Stimulated activated CD4-positive, alpha-beta T cell treated with anti-CD3 and anti-CD28 coated beads, Interleukin-12 subunit alpha, Interleukin-12 subunit beta, amount 100 ng/mL, for 24 hours (primary cell): ENCODE measurements around the gene HCRTR1.
"Not testable (repeated sequence)": the region's sequence is repeated elsewhere in the genome, so short reads cannot be mapped to it uniquely, and the experiment has no call there.

Experiments
- DNase-seq, 2 experiments: peaks; one replicate each; pipeline ENCODE4 v3.0.0-alpha.2; 2020; ENCODE audit warnings: low read depth in 2 of 2

The HCRTR1 gene

DNA sequence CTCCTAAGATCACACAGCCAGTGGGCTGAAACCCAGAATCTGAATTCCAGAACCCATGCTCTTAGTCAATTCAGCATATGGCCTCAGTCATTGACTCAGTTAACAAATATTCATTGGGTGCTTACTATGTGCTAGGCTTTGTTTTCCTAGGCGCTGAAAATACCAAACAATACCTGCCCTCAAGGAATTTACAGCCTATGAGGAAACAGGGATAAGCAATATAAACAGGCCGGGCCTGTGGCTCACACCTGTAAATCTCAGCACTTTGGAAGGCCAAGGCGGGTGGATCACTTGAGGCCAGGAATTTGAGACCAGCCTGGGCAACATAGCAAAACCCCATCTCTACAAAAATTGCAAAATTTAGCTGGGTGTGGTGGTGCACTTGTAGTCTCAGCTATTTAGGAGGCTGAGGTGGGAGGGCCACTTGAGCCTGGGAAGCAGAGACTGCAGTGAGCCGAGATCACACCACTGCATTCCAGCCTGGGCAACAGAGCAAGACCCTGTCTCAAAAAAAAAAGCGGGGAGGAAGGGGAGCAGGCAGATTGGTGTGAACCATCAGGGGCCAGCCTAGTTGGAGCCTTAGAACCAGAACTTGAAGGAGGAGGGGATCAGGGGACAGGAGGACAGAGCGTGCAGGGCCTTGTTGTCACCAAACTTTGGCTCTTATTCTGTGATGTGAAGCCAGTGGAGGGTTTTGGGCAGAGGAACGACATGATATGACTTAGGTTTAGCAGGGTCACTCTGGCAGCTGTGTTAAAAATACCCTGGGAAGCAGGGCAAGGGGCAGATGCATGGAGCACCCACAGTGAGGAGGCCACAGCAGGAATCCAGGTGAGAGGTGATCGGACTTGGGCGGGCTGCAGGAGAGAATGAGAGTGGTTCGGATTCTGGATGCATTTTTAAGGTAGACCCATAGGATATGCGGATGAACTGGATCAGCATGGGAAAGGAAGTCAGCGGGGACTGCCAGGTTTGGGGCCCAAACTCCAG, 35.4 kb upstream of the HCRTR1 start:
- no peak for DNase-seq

DNA sequence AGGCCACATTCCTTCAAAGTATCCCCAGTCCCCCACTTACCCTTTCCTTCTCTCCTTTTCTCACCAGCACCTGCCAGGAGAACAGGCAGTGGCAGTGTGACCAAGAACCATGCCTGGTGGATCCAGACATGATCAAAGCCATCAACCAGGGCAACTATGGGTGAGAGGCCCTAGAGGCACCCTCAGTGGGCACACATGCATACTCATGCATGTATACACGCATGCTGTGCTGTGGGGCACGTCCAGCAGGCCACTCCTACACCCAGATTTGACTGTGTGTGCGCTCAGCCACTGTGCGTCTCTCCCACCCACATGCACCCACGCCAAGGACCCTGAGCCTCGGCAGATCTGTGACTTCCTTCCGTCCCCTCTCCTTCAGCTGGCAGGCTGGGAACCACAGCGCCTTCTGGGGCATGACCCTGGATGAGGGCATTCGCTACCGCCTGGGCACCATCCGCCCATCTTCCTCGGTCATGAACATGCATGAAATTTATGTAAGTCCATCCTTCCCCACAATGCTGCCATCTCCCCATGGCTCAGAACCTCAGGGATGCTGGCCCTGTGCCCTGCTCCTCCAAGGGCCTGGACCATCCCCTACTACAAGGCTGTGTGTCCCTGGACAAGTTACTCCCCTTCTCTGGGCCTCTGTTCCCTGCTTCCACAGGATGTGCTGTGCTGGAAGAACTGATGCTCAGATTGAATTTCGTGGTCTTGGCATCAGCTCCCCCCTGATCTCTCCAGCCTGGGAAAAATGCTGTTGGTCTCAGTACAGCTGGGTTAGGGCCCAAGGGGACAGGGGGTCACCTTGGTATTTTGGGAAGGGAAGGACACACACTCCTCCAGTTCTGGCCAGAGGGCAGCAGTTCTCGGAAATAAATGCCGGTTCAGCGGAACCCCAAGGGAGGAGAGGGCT, 34.2 kb upstream of the HCRTR1 start:
- no peak for DNase-seq

DNA sequence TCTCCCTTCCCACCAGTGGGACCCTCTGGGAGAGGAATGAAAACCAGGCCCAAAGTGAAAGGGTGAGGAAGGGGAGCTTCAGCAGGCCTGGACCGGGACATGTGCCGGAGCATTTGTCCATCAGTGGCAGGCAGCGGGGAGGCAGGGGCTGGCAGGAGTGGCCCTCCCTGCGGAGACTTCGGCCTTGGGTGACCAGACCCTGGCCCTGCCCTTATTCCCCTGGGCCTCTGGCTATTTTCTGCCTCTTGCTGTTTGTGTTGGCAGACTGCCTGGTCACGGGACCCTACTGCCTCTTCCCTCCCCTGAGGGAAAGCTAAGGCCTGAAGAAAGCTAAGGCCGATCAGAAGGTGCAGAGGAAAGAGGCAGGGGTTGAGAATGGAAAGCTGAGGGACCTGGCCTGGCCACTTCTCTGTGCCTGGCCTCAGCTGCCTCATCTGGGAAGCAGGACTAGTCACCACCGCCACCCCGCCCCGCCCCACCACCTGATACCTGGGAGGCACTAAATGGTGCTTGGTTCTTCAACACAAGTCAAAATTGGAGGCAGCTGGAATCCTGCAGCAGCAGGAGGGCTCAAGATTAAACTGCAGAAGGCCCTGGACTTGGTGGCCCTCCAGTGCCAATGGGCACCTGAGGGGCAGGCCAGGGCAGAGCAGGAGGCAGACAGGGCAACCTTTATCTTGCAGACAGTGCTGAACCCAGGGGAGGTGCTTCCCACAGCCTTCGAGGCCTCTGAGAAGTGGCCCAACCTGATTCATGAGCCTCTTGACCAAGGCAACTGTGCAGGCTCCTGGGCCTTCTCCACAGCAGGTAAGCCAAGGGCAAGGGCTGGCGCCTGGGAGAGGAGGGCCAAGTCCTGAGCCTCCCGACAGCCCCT, 33.3 kb upstream of the HCRTR1 start:
- DNase-seq = no peak

DNA sequence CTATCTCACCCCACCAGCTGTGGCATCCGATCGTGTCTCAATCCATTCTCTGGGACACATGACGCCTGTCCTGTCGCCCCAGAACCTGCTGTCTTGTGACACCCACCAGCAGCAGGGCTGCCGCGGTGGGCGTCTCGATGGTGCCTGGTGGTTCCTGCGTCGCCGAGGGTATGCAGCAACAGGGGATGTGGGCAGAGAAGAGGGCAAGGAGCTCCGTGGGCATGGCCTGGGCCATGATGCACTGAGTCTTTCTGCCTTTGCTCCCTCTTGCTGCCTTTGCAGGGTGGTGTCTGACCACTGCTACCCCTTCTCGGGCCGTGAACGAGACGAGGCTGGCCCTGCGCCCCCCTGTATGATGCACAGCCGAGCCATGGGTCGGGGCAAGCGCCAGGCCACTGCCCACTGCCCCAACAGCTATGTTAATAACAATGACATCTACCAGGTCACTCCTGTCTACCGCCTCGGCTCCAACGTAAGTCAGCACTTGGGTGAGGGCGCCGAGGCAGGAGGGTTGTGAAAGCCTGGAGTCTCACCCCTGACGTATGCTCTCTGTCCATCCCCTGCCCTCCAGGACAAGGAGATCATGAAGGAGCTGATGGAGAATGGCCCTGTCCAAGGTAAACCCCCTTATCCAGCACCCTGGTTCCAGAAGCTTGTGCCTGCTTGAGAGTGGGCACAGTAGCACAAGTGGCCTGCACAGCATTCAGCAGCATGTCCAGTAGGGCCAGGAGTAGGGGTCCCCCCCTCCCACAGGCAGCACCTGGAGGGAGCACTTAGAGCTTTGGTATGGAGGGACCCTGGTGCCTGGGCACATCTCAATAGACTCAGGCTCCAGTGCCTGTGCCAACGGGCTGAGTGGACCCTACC, 32.4 kb upstream of the HCRTR1 start:
- DNase-seq = no peak

DNA sequence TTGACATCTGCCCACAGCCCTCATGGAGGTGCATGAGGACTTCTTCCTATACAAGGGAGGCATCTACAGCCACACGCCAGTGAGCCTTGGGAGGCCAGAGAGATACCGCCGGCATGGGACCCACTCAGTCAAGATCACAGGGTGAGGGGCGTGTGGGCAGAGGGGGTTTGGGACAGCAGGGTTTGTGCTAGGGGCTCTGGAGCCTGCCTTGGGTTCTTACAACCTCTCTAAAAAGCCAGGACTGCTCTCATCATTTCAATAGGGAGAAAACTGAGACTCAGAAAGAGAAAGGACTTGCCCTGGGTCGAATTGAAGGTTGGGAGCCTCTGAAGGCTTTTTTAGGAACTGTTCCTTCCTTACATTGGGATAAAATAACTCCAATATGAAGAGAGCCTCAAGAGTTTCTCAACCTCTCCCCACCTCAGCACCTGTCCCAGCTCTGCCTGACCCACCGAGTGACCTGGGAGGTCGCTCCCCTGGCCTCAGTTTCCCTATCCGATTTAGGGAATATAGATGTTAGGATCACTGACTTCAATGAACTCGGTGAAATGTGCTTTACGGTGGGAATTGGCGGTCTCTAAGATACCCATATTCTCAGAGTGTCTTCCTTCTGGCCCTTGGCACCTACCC, 31.6 kb upstream of the HCRTR1 start:
- no peak for DNase-seq

DNA sequence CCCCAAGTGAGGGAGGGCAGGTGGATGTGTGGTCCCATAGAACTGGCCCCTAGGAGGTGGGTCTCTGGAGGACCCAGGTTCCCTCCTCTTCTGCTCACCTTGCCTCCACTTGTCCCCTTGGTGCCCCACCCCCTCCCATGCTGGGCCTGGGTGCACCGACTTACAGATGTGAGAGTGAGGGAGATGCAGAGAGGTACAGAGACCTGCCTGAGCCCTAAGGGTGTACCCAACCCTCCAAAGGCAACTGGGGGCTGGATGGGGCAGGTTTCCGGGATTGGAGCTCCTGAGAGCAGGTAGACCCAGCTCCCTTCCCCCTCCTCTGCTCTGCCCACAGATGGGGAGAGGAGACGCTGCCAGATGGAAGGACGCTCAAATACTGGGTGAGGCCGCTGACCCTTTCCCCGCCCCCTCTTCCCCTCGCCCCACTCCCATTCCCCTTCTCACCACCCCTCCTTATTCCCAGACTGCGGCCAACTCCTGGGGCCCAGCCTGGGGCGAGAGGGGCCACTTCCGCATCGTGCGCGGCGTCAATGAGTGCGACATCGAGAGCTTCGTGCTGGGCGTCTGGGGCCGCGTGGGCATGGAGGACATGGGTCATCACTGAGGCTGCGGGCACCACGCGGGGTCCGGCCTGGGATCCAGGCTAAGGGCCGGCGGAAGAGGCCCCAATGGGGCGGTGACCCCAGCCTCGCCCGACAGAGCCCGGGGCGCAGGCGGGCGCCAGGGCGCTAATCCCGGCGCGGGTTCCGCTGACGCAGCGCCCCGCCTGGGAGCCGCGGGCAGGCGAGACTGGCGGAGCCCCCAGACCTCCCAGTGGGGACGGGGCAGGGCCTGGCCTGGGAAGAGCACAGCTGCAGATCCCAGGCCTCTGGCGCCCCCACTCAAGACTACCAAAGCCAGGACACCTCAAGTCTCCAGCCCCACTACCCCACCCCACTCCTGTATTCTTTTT, 30.8 kb upstream of the HCRTR1 start:
- no peak for DNase-seq

DNA sequence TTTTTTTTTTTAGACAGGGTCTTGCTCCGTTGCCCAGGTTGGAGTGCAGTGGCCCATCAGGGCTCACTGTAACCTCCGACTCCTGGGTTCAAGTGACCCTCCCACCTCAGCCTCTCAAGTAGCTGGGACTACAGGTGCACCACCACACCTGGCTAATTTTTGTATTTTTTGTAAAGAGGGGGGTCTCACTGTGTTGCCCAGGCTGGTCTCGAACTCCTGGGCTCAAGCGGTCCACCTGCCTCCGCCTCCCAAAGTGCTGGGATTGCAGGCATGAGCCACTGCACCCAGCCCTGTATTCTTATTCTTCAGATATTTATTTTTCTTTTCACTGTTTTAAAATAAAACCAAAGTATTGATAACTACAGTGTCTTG, 30.2 kb upstream of the HCRTR1 start:
- not testable (repeated sequence) for DNase-seq

DNA sequence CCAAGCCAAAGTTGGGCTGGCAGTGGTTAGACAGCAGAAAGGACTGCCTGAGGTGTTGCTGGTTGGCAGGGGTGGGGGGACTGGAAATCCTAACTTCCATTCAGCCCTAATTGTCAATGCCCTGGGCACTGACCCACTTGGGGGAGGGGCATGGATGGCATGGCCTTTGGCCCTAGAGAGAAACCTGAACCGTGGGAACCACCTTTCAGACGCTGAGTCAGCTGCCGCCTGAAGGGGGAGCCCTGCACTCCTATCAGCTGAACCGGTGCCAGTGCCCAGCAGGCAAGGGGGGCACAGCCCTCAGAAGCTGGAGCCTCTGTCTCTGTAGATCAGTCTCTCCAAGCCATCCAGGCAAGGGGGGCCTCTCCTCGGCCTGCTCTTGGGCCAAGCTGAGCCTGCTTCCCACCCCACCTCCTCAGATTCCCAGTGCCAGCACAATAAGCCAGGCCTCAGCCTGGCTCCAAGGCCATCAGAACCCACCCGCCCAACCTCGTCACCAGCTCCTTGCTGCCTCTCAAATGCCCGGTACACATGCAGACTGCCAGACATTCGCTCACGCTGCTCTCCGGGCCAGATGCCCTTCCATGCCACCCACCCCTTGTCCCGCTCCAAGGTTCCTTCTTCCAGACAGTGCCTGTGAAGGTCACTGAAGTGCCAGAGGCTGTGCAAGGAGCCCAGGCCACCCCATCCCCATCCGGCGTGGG, 29.6 kb upstream of the HCRTR1 start:
- peak in 1 of 2 experiments; percentile 42 for DNase-seq

DNA sequence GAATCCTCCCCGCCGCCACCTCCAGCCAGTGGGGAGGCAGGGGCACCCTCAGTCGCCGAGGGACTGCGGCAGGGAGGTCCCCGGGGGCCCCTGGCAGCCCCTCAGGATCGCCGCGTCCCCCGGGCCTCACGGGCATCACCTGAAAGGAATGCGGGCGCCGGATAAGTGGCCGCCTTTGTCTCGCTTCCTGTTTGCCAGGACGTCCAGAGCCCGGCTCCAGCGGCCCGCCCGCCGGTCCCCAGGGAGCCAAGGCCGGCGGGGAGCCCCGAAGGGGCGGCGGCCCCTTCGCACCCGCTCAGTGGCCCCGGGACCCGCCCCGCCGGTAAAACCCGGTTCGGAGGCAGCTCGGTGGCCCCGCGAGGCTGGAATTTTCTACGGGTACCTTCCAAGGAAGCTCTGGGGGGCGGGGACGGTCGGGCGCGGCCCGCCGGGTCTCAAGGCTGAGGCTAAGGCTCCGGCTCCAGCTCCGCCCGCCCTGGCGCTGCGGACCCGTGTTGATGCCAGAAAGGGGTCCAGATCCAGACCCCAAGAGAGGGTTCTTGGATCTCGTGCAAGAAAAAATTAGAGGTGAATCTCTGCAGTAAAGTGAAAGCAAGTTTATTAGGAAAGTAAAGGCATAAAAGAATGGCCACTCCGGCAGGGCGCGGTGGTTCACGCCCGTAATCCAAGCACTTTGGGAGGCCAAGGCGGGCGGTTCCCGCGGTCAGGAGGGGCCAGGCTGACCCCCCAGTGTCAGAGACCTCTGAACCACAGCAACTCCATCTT, 28.6 kb upstream of the HCRTR1 start:
- DNase-seq = no peak

DNA sequence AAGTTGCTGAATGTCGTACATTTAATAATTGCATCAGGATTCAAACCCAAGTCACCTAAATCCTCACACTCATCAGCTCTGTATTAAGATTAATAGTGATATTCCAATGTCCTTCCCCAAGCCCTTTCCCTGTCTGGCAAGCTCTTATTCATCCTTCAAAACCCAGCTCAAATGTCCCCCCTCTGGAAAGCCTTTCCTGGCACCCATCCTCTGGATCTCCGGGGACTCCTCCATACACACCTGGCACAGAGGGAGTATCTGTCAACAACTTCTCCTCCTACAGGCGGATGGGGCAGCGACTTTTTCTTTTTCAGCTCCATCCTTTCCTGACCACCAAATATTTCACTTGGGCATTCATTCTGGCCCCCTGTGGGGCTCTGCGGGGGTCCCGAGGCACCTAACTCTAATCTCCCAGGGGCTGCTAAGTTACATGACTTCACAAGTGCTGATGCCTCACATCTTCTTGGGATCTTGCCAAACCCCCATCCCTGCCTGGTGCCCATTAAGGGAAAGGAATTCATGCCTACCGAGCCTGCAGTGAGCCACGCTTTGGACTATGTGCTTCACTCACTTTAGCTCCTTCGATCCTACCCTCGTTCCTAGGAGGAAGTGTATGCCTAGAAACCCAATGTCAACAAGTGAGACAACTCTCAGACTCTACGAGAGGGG, 25.9 kb upstream of the HCRTR1 start:
- DNase-seq = no peak

DNA sequence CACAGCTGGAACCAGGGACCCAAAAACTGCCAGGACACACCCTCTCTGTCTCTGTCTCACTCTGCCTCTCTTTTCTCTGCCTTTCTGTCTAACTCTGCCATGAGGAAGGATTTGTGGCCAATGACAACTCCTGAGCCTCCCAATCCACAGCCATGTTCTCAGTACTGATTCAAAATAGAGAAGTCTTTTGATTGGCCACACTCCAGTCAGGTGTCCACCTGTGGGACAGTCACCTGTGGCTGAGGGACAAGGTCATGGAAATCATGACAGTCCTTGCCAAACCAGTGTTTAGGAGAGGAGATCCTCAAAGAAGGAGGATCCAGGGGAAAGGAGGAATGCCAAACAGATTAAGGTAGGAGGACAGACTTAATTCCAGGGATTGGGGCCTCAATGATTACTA, 25.4 kb upstream of the HCRTR1 start:
- no peak for DNase-seq

DNA sequence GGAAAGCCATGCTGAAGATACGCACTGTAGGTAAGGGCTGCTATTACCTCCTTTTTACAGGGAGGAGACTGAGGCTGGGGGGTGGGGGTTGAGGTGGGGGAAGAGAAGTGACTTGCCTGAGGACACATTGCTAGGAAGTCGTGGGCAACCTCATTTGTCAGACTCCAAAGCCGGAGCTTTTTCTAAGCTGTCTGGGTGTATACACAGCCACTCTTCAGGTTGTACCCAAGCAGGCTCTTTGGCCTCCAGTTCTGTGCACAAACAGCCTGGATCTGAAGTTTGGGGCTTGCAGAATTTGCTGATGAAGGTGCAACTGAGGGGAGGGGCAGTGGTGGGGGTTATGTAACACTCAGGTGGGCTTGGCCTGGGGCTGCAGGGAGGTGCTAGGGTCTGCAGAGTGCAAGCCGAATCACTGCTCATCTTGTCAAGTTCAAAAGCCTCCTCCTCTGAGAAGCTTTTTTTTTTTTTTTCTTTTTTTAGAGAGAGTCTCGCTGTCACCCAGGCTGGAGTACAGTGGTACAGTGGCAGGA, 24.3 kb upstream of the HCRTR1 start:
- DNase-seq = no peak

DNA sequence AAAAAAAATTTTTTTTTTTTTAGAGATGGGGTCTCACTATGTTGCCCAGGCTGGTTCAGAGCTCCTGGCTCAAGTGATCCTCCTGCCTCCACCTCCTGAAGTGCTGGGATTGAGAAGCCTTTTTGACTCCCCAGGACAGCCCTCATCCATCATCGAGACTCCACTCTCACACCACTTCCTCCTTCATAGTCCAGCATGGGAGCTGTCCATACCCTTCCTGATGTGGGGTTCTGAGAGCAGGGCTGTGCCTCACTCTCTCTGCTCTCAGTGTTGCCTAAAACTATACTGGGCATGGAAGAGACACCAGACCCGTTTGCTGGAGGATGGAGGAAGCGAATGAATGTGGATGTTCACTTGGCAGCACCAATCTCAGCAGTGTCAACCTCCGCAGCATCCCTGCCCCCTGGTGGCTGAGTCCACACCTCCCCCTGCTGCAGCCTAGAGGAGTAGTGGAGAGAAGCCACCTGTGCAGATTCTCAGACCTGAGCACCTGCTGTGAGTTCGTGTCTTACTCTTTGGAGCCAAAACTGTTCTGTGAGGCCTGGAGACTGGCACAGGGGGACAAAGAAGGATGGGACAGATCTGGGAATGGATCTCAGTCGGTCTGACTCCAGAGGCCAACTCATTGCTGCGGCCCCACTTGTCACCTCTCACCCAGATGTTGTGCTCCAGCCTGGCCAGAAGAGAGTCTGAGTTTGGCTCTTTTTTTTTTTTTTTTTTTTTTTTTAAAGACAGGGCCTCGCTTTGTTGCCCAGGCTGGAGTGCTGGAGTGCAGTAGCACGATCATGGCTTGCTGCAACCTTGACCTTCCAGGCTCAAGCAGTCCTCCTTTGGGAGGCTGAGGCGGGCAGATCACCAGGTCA, 23.5 kb upstream of the HCRTR1 start:
- DNase-seq = peak; percentile 21 to 62

DNA sequence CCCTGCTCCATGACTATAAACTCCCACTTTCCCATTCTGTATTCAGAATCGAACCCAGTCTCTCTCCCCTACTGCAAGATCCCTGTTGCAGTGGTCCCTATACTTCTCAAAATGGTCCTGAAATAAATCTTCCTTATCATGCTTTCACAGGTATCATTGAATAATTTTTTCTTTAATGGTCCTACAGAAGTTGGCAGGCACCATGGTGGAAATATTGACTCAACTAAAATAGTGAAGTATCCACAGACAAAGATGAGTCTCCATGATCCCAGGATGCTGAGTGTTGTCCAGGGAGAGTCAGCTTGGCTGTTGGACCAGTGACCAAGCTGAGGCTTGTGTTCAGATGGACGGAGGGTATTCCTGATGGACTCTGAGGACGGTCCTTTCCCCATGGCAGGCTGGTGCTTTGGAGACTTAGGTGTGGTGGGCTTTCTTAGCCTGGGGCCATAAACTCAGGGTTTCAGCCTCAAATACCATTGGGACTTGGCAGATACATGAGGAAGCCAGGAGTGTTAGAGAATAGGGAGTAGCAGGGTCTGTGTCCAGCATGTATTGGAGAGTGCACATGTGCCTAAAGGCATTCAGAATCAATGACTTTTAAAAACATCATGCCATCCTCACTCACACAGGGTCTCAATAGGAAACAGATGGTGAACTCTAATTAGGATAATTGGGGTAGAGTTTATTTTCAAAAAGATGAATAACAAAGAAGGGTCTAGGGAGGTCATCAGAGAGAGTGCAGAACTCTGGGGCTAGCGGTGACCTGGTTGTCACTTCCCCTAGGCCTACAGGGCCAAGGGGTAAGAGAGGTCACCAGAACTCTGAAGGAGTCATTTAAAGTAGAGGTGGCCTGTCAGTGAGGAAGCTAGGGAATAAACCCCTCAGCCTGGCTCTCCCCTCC, 21.4 kb upstream of the HCRTR1 start:
- no peak for DNase-seq

DNA sequence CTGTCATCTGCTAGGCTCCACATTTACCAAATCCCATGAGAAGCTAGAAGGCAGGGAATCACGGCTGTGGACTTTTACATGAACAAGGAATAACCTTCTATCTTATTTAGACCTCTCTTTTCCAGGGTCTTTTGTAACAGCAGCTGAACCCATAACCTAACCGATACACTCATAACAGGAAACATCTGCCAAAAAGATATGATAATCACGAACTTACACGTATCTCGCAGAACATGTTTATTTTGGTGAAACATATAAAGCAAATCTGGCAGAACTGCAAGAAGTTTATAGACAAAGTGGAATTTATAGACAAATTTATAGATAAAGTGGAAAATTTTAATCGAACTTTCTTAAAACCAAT, 20.8 kb upstream of the HCRTR1 start:
- DNase-seq = no peak
